Keratinocyte (primary cell): Measurements from ENCODE around the gene FBXW2.

Experiments
- CTCF ChIP-seq, 3 experiments: IDR thresholded peaks in 1 of 3; conservative IDR thresholded peaks in 1 of 3; optimal IDR thresholded peaks in 1 of 3; 2 replicates in 2 of 3; 3 replicates in 1 of 3; pipeline versions ENCODE3 to v1.5.1; 2011; ENCODE audit warnings: low read length in 3 of 3, mild to moderate bottlenecking in 3 of 3, moderate library complexity in 2 of 3, control low read depth in 1 of 3, inconsistent platforms in 1 of 3; ENCODE audit not compliant: insufficient read depth in 2 of 3; ENCODE audit errors: extremely low read depth in 1 of 3
- EZH2 ChIP-seq: IDR thresholded peaks from one replicate; pipeline ENCODE4 v1.6.1; 2012; ENCODE audit warnings: inconsistent platforms, mild to moderate bottlenecking, low read length, moderate library complexity

- TF ChIP-seq CTCF (optimal IDR thresholded peaks at IDR 0.05 in 1 of 3, IDR thresholded peaks at IDR 0.05 in 1 of 3, conservative IDR thresholded peaks at IDR 0.05 in 1 of 3; ENCODE audit: extremely low read depth in 1 of 3, insufficient read depth in 2 of 3, low read length in 3 of 3) (no peak), EZH2 (no peak)
Measured at GRCh38 chr9:120830865-120831264, 37.6 kb upstream of the FBXW2 start.
